NCI-H1436 treated with DMSO at 0.1 percent for 48 hours (cell line): Measurements from ENCODE around the gene PIGX.

ENCODE experiments used
- DNase-seq: peaks from one replicate; lab custom pipeline; 2025; lab: John Stamatoyannopoulos, UW

The PIGX gene

GRCh38 chr3:196757876-196758739 is 45.9 kb downstream of the PIGX start:
- DNase-seq, result no peak

GRCh38 chr3:196763179-196763578 is 51.0 kb downstream of the PIGX start:
- DNase-seq, result no peak

GRCh38 chr3:196765454-196765853 is 53.3 kb downstream of the PIGX start:
- DNase-seq, result no peak

DNA sequence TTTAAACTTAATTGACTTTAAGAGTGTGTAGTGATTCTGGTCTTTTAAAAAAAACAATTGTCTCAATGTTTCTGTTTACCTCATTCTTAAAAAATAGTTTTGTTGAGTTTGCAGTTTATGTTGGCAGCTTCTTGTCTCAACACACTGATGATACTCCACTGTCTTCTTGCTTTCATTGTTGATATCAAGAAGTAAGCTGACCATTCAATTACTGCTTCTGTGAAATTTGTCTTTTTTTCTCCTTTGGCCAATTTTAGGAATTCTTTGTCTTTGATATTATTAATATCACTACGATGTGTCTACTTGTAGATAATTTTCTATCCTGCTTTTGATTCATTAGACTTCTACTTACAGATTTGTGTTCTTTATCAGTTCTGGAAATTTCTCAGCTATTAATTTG is 58.9 kb downstream of the PIGX start:
- DNase-seq, result no peak

- peak; percentile 64 for DNase-seq
Observed at GRCh38 chr3:196772102-196772501, 59.9 kb downstream of the PIGX start.

DNA sequence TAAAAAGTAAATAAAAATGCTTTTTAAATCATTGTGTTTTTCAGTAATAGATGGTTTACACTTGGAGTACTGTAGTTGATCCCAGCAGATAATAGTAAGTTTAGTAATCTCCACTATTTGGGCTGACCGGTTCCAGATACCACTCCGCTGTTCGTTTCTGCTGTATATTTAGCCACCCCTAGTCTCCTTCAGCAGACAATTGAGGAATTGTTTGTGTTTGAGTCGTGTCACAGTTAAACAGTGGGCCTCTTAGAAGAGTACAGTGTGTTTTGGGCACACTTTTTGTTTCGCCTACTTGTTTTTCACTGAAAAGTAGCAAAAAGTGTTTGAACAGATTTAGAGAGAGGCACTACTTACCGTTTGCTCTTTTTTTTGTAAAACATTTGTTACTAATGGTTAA is 60.7 kb downstream of the PIGX start:
- no peak for DNase-seq

- no peak for DNase-seq
Observed at GRCh38 chr3:196774191-196774820, 62.1 kb downstream of the PIGX start.

DNA sequence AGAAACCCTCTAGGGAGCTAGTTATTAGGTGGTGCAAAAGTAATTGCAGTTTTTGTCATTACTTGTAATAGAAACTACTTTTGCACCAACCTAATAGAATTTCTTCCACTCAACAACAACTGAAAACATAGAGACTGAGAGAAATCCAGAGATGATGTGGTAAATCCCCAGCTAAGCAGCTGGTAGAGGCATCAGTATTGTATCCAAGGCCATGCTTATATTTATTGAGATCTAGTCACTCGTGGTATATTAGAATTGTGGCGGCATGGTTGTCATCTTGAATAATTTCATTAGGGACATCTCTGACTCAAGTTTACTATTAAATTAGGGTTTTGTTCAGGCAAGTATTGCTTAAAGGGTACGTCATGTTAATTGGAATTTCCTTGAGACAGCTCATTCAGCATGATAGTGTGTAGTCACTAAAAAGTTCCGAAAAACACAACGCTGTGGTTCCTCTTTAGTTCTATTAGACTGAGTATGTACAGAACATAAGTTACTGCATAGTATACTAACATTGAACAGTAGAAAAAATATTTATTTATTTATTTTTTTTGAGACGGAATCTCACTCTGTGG is 62.8 kb downstream of the PIGX start:
- DNase-seq, result no peak

- no peak for DNase-seq
Observed at GRCh38 chr3:196775938-196776337, 63.8 kb downstream of the PIGX start.

DNA sequence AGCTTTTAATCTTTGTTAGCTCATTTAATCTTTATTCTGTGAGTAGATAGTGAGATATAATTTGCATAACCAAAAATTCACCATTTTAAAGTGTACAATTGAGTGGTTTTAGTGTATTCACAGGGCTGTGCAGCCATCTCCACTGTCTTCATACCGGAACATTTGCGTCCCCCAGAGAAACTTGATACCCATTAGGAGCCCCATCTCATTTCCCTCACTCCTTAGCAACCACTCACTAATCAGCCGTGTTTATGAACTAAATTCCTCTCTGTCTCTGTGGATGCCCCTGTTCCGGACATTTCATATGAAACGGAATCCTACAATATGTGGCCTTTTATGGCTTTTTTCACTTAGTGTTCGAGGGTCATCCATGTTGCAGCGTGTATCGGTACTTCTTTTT is 65.7 kb downstream of the PIGX start:
- DNase-seq, result no peak

- no peak for DNase-seq
Observed at GRCh38 chr3:196778755-196779154, 66.6 kb downstream of the PIGX start.

GRCh38 chr3:196782511-196782910 is 70.3 kb downstream of the PIGX start:
- DNase-seq, result no peak
